HepG2 (cell line): Measurements from ENCODE around the gene RNASE4. TPM values are rescaled to one million over a fixed set of nuclear protein-coding genes. Genes with fewer than 3 reads are reported as not detected.

Source experiments
- ARID4A ChIP-seq: sonication (generic); formaldehyde crosslinking; IDR thresholded peaks from 2 replicates; pipeline ENCODE4 v1.5.0; 2020; ENCODE audit warnings: mild to moderate bottlenecking, missing genetic modification reagents, borderline replicate concordance
- CREBL2 ChIP-seq: sonication (generic); formaldehyde crosslinking; IDR thresholded peaks from 2 replicates; pipeline ENCODE4 v1.8.1; 2023; ENCODE audit warnings: missing genetic modification reagents, mild to moderate bottlenecking, borderline replicate concordance
- EP300 ChIP-seq, 3 experiments: sonication (generic) in 1 of 3; formaldehyde crosslinking in 1 of 3; IDR thresholded peaks; 2 replicates each; pipeline versions ENCODE4 v1.5.1 to v1.6.1; 2011 to 2020; ENCODE audit warnings: low read depth in 2 of 3, low read length in 2 of 3, borderline replicate concordance in 1 of 3, improper control_type of control experiment in 1 of 3, mild to moderate bottlenecking in 1 of 3, missing genetic modification reagents in 1 of 3, moderate library complexity in 1 of 3
- HNRNPL ChIP-seq: fragments of 200-400 bp; formaldehyde crosslinking; IDR thresholded peaks from 2 replicates; pipeline ENCODE4 v1.6.1; 2017; ENCODE audit warnings: mild to moderate bottlenecking, low read depth, low read length
- KAT2B ChIP-seq: fragments of 150-350 bp; IDR thresholded peaks from 2 replicates; pipeline ENCODE4 v1.6.1; 2014; ENCODE audit warnings: low read depth, low read length, borderline replicate concordance
- LBX2 ChIP-seq: sonication (generic); formaldehyde crosslinking; IDR thresholded peaks from 2 replicates; pipeline ENCODE4 v1.5.0; 2020; ENCODE audit warnings: missing genetic modification reagents, mild to moderate bottlenecking, borderline replicate concordance
- MAF1 ChIP-seq: sonication (generic); formaldehyde crosslinking; IDR thresholded peaks from 2 replicates; pipeline ENCODE4 v1.5.0; 2020; ENCODE audit warnings: missing genetic modification reagents, borderline replicate concordance
- MIXL1 ChIP-seq: IDR thresholded peaks from 2 replicates; pipeline ENCODE4 v1.6.1; 2016
- PHF21A ChIP-seq: sonication (generic); formaldehyde crosslinking; IDR thresholded peaks from 2 replicates; pipeline ENCODE4 v1.5.0; 2020; ENCODE audit warnings: mild to moderate bottlenecking, missing genetic modification reagents
- ZNF382 ChIP-seq: sonication (generic); formaldehyde crosslinking; IDR thresholded peaks from 2 replicates; pipeline ENCODE4 v1.5.0; 2020; ENCODE audit warnings: missing genetic modification reagents, mild to moderate bottlenecking, borderline replicate concordance
- ZNF530 ChIP-seq: sonication (generic); formaldehyde crosslinking; IDR thresholded peaks from 2 replicates; pipeline ENCODE4 v1.5.0; 2020; ENCODE audit warnings: low read depth, mild to moderate bottlenecking, missing genetic modification reagents
- ZNF616 ChIP-seq: sonication (generic); formaldehyde crosslinking; IDR thresholded peaks from 2 replicates; pipeline ENCODE4 v1.5.0; 2020; ENCODE audit warnings: low read depth, mild to moderate bottlenecking, missing genetic modification reagents
- ZNF841 ChIP-seq: sonication (generic); formaldehyde crosslinking; IDR thresholded peaks from 2 replicates; pipeline ENCODE4 v1.8.1; 2023; ENCODE audit warnings: missing genetic modification reagents, borderline replicate concordance
- ZSCAN25 ChIP-seq: sonication (generic); formaldehyde crosslinking; IDR thresholded peaks from 2 replicates; pipeline ENCODE4 v1.8.0; 2022; ENCODE audit warnings: mild to moderate bottlenecking, missing genetic modification reagents
- polyA plus RNA-seq, 8 experiments: library from polyadenylated mRNA; depleted of rRNA in 3 of 8; stranded (reverse) in 7 of 8; unstranded in 1 of 8; fragments of >200 nt; fragmentation: Illumina TruSeq in 4 of 8; extraction: Trizol in 4 of 8; gene quantifications; 2 replicates each; pipeline versions ENCODE4 v1.2.1 to v1.2.3, GENCODE V29; 2011 to 2016; ENCODE audit warnings: low read depth in 4 of 8, missing spikeins in 1 of 8, mixed read lengths in 1 of 8; ENCODE audit not compliant: insufficient read depth in 1 of 8
- total RNA-seq, 5 experiments: library from RNA; depleted of rRNA; stranded (reverse); fragments of >200 nt; fragmentation: Illumina TruSeq; extraction: Trizol; gene quantifications; 2 replicates each; pipeline ENCODE4 v1.2.3, GENCODE V29; 2016; ENCODE audit warnings: low read depth in 1 of 5
- TF ChIP-seq, protein P1 (sequence below): sonication (generic); formaldehyde crosslinking; IDR thresholded peaks from 2 replicates; pipeline ENCODE4 v1.9.0; 2021; ENCODE audit warnings: mild to moderate bottlenecking, missing genetic modification reagents

The RNASE4 gene
- total and polyA plus RNA-seq, 2 of the 13 experiments (the other 11 are each of a cell fraction or from before 2014, with no cell fraction given): 109 to 983 TPM

DNA sequence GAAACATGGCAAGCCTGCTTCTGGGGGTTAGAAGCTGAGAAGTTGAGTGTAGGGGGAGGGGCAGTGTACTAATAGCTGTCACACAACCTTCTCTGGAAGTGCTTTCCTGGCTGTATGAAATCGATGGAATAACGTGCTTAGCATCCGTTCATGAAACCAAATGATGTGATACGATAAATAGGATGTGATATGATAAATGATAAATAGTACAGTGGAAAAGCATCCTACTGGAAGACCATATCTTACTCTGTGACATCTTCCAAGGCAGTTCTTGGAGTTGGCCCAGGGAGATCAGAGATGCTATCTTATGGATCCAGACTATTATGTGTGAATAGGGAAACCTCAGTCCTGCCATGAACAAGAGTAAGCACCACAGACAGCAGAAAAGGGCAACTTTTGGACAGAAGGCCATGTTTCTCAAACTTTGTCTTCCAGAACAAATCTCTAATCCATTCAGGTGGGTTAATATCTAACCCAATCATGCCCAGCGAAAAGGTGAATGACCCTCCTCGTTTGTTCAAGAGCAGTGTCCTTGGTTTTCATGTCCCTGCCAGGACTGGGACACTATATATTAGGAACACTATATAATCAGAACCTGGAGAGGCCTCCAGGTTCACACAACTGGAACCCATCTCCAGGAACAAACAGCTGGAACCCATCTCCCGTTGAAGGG, 3.9 kb downstream of the RNASE4 start, which contains the start of gene ANG (continued):
- no peak for TF ChIP-seq MAF1 (CRISPR knock-in tag)
- no peak for TF ChIP-seq ZNF530 (CRISPR knock-in tag)
- no peak for TF ChIP-seq ZNF616 (CRISPR knock-in tag)
- TF ChIP-seq MIXL1 (CRISPR knock-in tag): 0 out of 2 replicates have a peak, but pooled peaks have one; percentile 9
- TF ChIP-seq, protein P1, sequence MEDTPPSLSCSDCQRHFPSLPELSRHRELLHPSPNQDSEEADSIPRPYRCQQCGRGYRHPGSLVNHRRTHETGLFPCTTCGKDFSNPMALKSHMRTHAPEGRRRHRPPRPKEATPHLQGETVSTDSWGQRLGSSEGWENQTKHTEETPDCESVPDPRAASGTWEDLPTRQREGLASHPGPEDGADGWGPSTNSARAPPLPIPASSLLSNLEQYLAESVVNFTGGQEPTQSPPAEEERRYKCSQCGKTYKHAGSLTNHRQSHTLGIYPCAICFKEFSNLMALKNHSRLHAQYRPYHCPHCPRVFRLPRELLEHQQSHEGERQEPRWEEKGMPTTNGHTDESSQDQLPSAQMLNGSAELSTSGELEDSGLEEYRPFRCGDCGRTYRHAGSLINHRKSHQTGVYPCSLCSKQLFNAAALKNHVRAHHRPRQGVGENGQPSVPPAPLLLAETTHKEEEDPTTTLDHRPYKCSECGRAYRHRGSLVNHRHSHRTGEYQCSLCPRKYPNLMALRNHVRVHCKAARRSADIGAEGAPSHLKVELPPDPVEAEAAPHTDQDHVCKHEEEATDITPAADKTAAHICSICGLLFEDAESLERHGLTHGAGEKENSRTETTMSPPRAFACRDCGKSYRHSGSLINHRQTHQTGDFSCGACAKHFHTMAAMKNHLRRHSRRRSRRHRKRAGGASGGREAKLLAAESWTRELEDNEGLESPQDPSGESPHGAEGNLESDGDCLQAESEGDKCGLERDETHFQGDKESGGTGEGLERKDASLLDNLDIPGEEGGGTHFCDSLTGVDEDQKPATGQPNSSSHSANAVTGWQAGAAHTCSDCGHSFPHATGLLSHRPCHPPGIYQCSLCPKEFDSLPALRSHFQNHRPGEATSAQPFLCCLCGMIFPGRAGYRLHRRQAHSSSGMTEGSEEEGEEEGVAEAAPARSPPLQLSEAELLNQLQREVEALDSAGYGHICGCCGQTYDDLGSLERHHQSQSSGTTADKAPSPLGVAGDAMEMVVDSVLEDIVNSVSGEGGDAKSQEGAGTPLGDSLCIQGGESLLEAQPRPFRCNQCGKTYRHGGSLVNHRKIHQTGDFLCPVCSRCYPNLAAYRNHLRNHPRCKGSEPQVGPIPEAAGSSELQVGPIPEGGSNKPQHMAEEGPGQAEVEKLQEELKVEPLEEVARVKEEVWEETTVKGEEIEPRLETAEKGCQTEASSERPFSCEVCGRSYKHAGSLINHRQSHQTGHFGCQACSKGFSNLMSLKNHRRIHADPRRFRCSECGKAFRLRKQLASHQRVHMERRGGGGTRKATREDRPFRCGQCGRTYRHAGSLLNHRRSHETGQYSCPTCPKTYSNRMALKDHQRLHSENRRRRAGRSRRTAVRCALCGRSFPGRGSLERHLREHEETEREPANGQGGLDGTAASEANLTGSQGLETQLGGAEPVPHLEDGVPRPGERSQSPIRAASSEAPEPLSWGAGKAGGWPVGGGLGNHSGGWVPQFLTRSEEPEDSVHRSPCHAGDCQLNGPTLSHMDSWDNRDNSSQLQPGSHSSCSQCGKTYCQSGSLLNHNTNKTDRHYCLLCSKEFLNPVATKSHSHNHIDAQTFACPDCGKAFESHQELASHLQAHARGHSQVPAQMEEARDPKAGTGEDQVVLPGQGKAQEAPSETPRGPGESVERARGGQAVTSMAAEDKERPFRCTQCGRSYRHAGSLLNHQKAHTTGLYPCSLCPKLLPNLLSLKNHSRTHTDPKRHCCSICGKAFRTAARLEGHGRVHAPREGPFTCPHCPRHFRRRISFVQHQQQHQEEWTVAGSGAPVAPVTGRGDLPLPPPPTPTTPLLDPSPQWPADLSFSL (CRISPR knock-in tag): no peak
- no peak for TF ChIP-seq ZNF382 (CRISPR knock-in tag)
- TF ChIP-seq KAT2B: no peak
- peak; percentile 73; the same call in 1 of the 2 replicates for TF ChIP-seq ZNF841
- TF ChIP-seq PHF21A: peak; percentile 40; the same call in 1 of the 2 replicates
- TF ChIP-seq ARID4A: 0 out of 2 replicates have a peak, but pooled peaks have one; percentile 31
- no peak for TF ChIP-seq CREBL2 (CRISPR knock-in tag)
- peak in 1 of 2 experiments; percentile 36; a peak in 2 of 4 replicates for TF ChIP-seq EP300 (IDR thresholded peaks at IDR 0.05; ENCODE audit: low read depth in 2 of 2, low read length in 2 of 2)
- TF ChIP-seq EP300 (CRISPR knock-in tag; IDR thresholded peaks at IDR 0.05; ENCODE audit: borderline replicate concordance): no peak
- no peak for TF ChIP-seq LBX2 (CRISPR knock-in tag)
- no peak for TF ChIP-seq ZSCAN25 (CRISPR knock-in tag)
- no peak for TF ChIP-seq HNRNPL
